Stimulated activated effector memory CD8-positive, alpha-beta T cell treated with anti-CD3 and anti-CD28 coated beads, Interleukin-12 subunit alpha, Interleukin-12 subunit beta, amount 100 ng/mL, for 72 hours (primary cell): ENCODE data around the gene TTC24.
"Not testable (repeated sequence)": the region's sequence is repeated elsewhere in the genome, so short reads cannot be mapped to it uniquely, and the experiment has no call there.

Experiments
- ATAC-seq: fragments of 150-1000 bp; cut with Tn5 transposase; 2 replicates; pipeline ENCODE4 v1.10.0; 2021
- DNase-seq, 2 donors: peaks; one replicate each; pipeline ENCODE4 v3.0.0; 2021 to 2022; ENCODE audit warnings: low spot score in 2 of 2
- H3K27ac Mint-ChIP-seq: one replicate; pipeline ENCODE4 v1.8.0; 2022; ENCODE audit warnings: mild to moderate bottlenecking, mixed read lengths
- H3K36me3 Mint-ChIP-seq: one replicate; pipeline ENCODE4 v1.8.0; 2022; ENCODE audit warnings: mild to moderate bottlenecking, mixed read lengths
- H3K4me1 Mint-ChIP-seq: one replicate; pipeline ENCODE4 v1.8.0; 2022; ENCODE audit warnings: mixed read lengths
- H3K4me3 Mint-ChIP-seq: one replicate; pipeline ENCODE4 v1.8.0; 2022; ENCODE audit warnings: mild to moderate bottlenecking, mixed read lengths
- H3K9me3 Mint-ChIP-seq: one replicate; pipeline ENCODE4 v1.8.0; 2022; ENCODE audit warnings: mixed read lengths

The TTC24 gene

GRCh38 chr1:156601892-156602291 is 22.4 kb downstream of the TTC24 start:
- DNase-seq (no peak), ATAC-seq (peak; percentile 15)
- H3K9me3 Mint-ChIP-seq = no peaks in the 10 kb centered on the region
- peaks cover 35% of the 10 kb centered on the region for H3K4me1 Mint-ChIP-seq
- H3K4me3 Mint-ChIP-seq = peak overlapping the region; percentile 95
- H3K36me3 Mint-ChIP-seq = peaks cover 48% of the 10 kb centered on the region
- peak overlapping the region; percentile 98 for H3K27ac Mint-ChIP-seq

- DNase-seq (no peak), ATAC-seq (no peak)
- Mint-ChIP-seq H3K27ac (peak overlapping the region; percentile 98), H3K4me1 (peaks cover 33% of the 10 kb centered on the region), H3K36me3 (peaks cover 41% of the 10 kb centered on the region), H3K4me3 (peak overlapping the region; percentile 95), H3K9me3 (no peaks in the 10 kb centered on the region)
These were observed 23.1 kb downstream of the TTC24 start for GRCh38 chr1:156602557-156602993.

GRCh38 chr1:156607344-156607743 is 27.8 kb downstream of the TTC24 start:
- not testable (repeated sequence) for H3K36me3 Mint-ChIP-seq, H3K9me3 Mint-ChIP-seq, H3K27ac Mint-ChIP-seq, ATAC-seq, H3K4me3 Mint-ChIP-seq, DNase-seq
- peaks cover 10% of the 10 kb centered on the region for H3K4me1 Mint-ChIP-seq

GRCh38 chr1:156608036-156608674 is 28.6 kb downstream of the TTC24 start:
- H3K36me3 Mint-ChIP-seq = no peaks in the 10 kb centered on the region
- no peak overlapping the region for H3K4me3 Mint-ChIP-seq
- peaks cover 8% of the 10 kb centered on the region for H3K4me1 Mint-ChIP-seq
- no peaks in the 10 kb centered on the region for H3K9me3 Mint-ChIP-seq
- no peak overlapping the region for H3K27ac Mint-ChIP-seq
- ATAC-seq = peak; percentile 98
- peak in 1 of 2 donors; percentile 76 for DNase-seq

- no peak overlapping the region for H3K27ac Mint-ChIP-seq
- no peak overlapping the region for H3K4me3 Mint-ChIP-seq
- no peaks in the 10 kb centered on the region for H3K36me3 Mint-ChIP-seq
- H3K4me1 Mint-ChIP-seq = peaks cover 8% of the 10 kb centered on the region
- peak; percentile 85 for ATAC-seq
- H3K9me3 Mint-ChIP-seq = no peaks in the 10 kb centered on the region
- peak in 1 of 2 donors; percentile 74 for DNase-seq
These were observed 29.5 kb downstream of the TTC24 start for GRCh38 chr1:156608981-156609380.

- H3K4me3 Mint-ChIP-seq, ATAC-seq, DNase-seq, H3K9me3 Mint-ChIP-seq, H3K4me1 Mint-ChIP-seq, H3K27ac Mint-ChIP-seq, H3K36me3 Mint-ChIP-seq: not testable (repeated sequence)
These were observed 30.5 kb downstream of the TTC24 start for GRCh38 chr1:156610072-156610471.

- H3K4me3 Mint-ChIP-seq = no peak overlapping the region
- H3K4me1 Mint-ChIP-seq = peaks cover 8% of the 10 kb centered on the region
- H3K36me3 Mint-ChIP-seq = no peaks in the 10 kb centered on the region
- no peak overlapping the region for H3K27ac Mint-ChIP-seq
- no peaks in the 10 kb centered on the region for H3K9me3 Mint-ChIP-seq
- ATAC-seq = no peak
- DNase-seq = no peak
These were observed 33.1 kb downstream of the TTC24 start for GRCh38 chr1:156612666-156613065.

GRCh38 chr1:156615946-156616345 is 36.4 kb downstream of the TTC24 start:
- no peaks in the 10 kb centered on the region for H3K4me1 Mint-ChIP-seq
- no peaks in the 10 kb centered on the region for H3K9me3 Mint-ChIP-seq
- no peak overlapping the region for H3K4me3 Mint-ChIP-seq

GRCh38 chr1:156616463-156616862 is 36.9 kb downstream of the TTC24 start:
- no peaks in the 10 kb centered on the region for H3K4me1 Mint-ChIP-seq
- DNase-seq (no peak), ATAC-seq (no peak)
- H3K9me3 Mint-ChIP-seq = no peaks in the 10 kb centered on the region
- H3K27ac Mint-ChIP-seq = no peak overlapping the region
- no peaks in the 10 kb centered on the region for H3K36me3 Mint-ChIP-seq
- no peak overlapping the region for H3K4me3 Mint-ChIP-seq

More at GRCh38 chr1:156615946-156616345, 36.4 kb downstream of the TTC24 start:
- Mint-ChIP-seq H3K36me3 (no peaks in the 10 kb centered on the region), H3K27ac (no peak overlapping the region)
- ATAC-seq (no peak), DNase-seq (no peak)

- H3K4me3 Mint-ChIP-seq = no peak within 1 kb of the TSS
- no peaks in the 10 kb centered on the region for H3K4me1 Mint-ChIP-seq
- ATAC-seq = no peak
- no peak for DNase-seq
- H3K36me3 Mint-ChIP-seq = no peaks in the 10 kb centered on the region
- H3K9me3 Mint-ChIP-seq = no peaks in the 10 kb centered on the region
- H3K27ac Mint-ChIP-seq = no peak within 1 kb of the TSS
These were observed 39.5 kb downstream of the TTC24 start, which contains the start of gene HAPLN2 for GRCh38 chr1:156618853-156619581. TSS of gene HAPLN2 (plus strand) at chr1:156619415. CDS start at chr1:156623491, 4,076 bp downstream.

- Mint-ChIP-seq H3K27ac (no peak overlapping the region), H3K36me3 (no peaks in the 10 kb centered on the region), H3K9me3 (no peaks in the 10 kb centered on the region), H3K4me3 (no peak overlapping the region), H3K4me1 (no peaks in the 10 kb centered on the region)
- ATAC-seq (no peak), DNase-seq (no peak)
These were observed 40.0 kb downstream of the TTC24 start for GRCh38 chr1:156619582-156619955.

GRCh38 chr1:156622581-156623297 is 43.2 kb downstream of the TTC24 start:
- no peak overlapping the region for H3K4me3 Mint-ChIP-seq
- H3K9me3 Mint-ChIP-seq = no peaks in the 10 kb centered on the region
- no peak overlapping the region for H3K27ac Mint-ChIP-seq
- ATAC-seq (no peak), DNase-seq (no peak)
- H3K36me3 Mint-ChIP-seq = no peaks in the 10 kb centered on the region
- H3K4me1 Mint-ChIP-seq = peaks cover 12% of the 10 kb centered on the region

- Mint-ChIP-seq H3K4me1 (peaks cover 12% of the 10 kb centered on the region), H3K36me3 (no peaks in the 10 kb centered on the region), H3K4me3 (peak overlapping the region; percentile 68), H3K9me3 (no peaks in the 10 kb centered on the region), H3K27ac (no peak overlapping the region)
- ATAC-seq (peak; percentile 77), DNase-seq (peak in 1 of 2 donors; percentile 70)
These were observed 44.7 kb downstream of the TTC24 start for GRCh38 chr1:156623946-156624813.

GRCh38 chr1:156624814-156625435 is 45.4 kb downstream of the TTC24 start:
- peaks cover 12% of the 10 kb centered on the region for H3K4me1 Mint-ChIP-seq
- H3K36me3 Mint-ChIP-seq = no peaks in the 10 kb centered on the region
- peak overlapping the region; percentile 68 for H3K4me3 Mint-ChIP-seq
- no peak overlapping the region for H3K27ac Mint-ChIP-seq
- DNase-seq = no peak
- ATAC-seq = peak; percentile 23
- no peaks in the 10 kb centered on the region for H3K9me3 Mint-ChIP-seq
